ENCODE measurements around the gene ACOXL. TPM values are rescaled to one million over a fixed set of nuclear protein-coding genes. Genes with fewer than 3 reads are reported as not detected.
A peak's percentile ranks its signal among the peaks of the same experiment; 100 is the strongest.

ACOXL gene
- total RNA-seq, 2 donors from 2014 or later = 0.52 TPM; not detected in 1

DNA sequence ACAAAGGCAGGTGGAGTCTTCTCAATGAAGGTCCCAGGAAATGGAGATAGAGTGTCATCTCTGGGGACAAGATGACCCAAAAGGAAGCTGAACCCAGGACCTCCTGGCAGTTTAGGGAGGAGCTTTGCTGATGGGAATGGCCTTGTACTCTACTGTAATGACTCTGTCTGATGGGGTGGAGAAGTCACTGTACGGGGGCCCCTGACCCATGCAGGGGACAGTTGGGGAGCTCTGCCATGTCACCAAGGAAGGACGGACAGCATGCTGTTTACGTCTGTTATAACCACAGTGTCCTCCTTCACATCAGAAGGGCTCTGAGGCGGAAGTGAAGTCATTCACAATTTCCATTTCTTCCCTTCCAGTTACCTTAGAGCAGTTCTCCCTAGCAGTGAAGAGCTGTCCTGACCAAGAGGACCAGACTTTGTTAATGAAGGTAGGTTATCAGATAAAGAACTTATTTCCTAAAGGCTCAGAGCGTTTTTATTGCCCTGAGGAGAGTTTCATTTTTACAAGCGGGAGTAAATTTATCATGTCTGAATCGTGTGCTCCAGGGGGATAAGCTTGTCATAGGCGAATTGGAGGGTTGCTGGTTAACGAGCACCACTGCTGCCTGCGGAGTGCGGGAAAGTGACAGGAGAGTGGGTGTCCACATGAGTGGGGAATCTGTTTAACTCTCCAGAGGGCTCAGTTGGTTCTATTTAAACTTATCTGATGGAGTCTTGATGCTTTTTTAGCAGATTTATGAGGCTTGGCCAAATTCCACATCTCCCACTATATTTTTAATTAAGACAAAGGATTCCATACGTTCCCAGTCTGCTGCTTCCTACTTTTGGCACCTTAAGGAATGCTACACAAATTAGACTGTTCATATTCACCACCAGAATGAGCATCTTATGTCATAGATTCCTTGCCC lies 316.7 kb downstream of the ACOXL start:
- no peak overlapping the region for H3K4me3 ChIP-seq
- no peaks in the 10 kb centered on the region for H3K27me3 ChIP-seq
- intact Hi-C loops (cut with DNase I) = no loop called here
- DNase-seq (no peak), ATAC-seq (no peak)
- H3K9me3 ChIP-seq = no peaks in the 10 kb centered on the region
- H3K27ac ChIP-seq = peak overlapping the region; percentile 47 to 74 (median 70)
- no peak for TF ChIP-seq CTCF (IDR thresholded peaks at IDR 0.05)
- no peak for TF ChIP-seq POLR2A (IDR thresholded peaks at IDR 0.05)
- H3K36me3 ChIP-seq (replicated peaks in 1 of 2; ENCODE audit: insufficient read depth in 1 of 2, low read depth in 2 of 2) = no peaks in the 10 kb centered on the region
- peaks cover 16% of the 10 kb centered on the region for H3K4me1 ChIP-seq
- 60 to 68% methylated on average over 12 of the region's 12 CpGs for WGBS, 2 donors

- TF ChIP-seq CTCF (IDR thresholded peaks at IDR 0.05) (peak in 2 of 7 experiments; percentile 12 to 16), POLR2A (IDR thresholded peaks at IDR 0.05) (no peak)
- DNase-seq = peak; percentile 65 to 79 (median 74)
- peak overlapping the region; percentile 47 to 74 (median 70) for H3K27ac ChIP-seq
Measured at GRCh38 chr2:111049792-111050640, 317.6 kb downstream of the ACOXL start.

DNA sequence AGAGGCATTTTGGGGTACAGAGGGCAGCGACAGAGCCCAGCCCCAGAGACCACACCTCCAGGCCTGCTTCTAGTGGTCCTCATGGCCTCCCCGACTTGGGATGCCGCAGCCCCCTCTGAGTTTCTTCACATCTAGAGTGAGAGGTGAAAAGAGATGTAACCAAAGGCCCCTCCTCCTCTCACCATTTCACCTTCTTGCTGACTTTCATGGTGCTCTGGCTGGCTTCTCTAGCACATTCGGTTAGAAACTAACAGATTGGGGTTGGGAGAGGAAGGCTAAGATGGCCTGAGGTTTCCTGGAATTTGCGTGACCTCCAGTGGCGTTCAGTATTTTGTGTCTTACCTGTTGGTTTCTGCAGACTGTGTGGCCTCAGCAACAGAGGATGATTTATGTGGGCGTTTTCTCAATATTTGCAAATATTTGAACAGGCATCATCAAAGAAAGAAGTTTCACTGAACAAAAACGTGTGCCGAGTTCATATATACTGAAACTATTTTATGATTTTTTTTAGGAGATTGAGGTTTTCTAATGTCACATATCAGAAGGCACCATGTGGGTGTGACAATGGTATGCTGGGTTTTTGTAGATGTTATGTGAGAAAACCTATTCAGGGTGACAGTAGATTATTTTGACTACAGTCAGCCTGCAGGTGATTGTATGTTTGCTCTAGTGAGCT lies 318.5 kb downstream of the ACOXL start:
- no peak for ATAC-seq

More at GRCh38 chr2:111049792-111050640, 317.6 kb downstream of the ACOXL start:
- WGBS, 2 donors = 47 to 48% methylated on average over 8 of the region's 8 CpGs
- ATAC-seq = peak; percentile 95
- Histone ChIP-seq H3K36me3 (replicated peaks in 1 of 2; ENCODE audit: insufficient read depth in 1 of 2, low read depth in 2 of 2) (no peaks in the 10 kb centered on the region), H3K4me1 (peaks cover 16% of the 10 kb centered on the region), H3K9me3 (no peaks in the 10 kb centered on the region), H3K4me3 (no peak overlapping the region), H3K27me3 (no peaks in the 10 kb centered on the region)
- intact Hi-C loops (cut with DNase I) = no loop called here

More for the DNA sequence above, 318.5 kb downstream of the ACOXL start:
- H3K4me3 ChIP-seq = no peak overlapping the region
- H3K36me3 ChIP-seq (replicated peaks in 1 of 2; ENCODE audit: insufficient read depth in 1 of 2, low read depth in 2 of 2) = no peaks in the 10 kb centered on the region
- TF ChIP-seq POLR2A (IDR thresholded peaks at IDR 0.05) (no peak), CTCF (IDR thresholded peaks at IDR 0.05) (no peak)
- no peaks in the 10 kb centered on the region for H3K9me3 ChIP-seq
- no peaks in the 10 kb centered on the region for H3K27me3 ChIP-seq
- H3K4me1 ChIP-seq = peaks cover 16% of the 10 kb centered on the region
- DNase-seq = no peak
- intact Hi-C loops (cut with DNase I) = no loop called here
- WGBS, 2 donors = 75 to 76% methylated on average over 9 of the region's 9 CpGs
- peak overlapping the region in 3 of 4 donors; percentile 69 to 74 (median 72) for H3K27ac ChIP-seq

Measured in body of pancreas (tissue), 4 donors.